GM18505 (cell line): Measurements from ENCODE around the gene SCIN.
"Not testable (repeated sequence)": the region's sequence is repeated elsewhere in the genome, so short reads cannot be mapped to it uniquely, and the experiment has no call there.

Source experiments
- ATAC-seq: cut with Tn5 transposase; IDR thresholded peaks from one replicate; pipeline ENCODE4 v1.9.1; 2021; ENCODE audit not compliant: unreplicated experiment
- POLR2A ChIP-seq: IDR thresholded peaks from 4 replicates; pipeline ENCODE4 v1.6.1; 2011; ENCODE audit warnings: borderline replicate concordance; ENCODE audit not compliant: insufficient read depth, insufficient read length; ENCODE audit errors: extremely low read depth

The SCIN gene

DNA sequence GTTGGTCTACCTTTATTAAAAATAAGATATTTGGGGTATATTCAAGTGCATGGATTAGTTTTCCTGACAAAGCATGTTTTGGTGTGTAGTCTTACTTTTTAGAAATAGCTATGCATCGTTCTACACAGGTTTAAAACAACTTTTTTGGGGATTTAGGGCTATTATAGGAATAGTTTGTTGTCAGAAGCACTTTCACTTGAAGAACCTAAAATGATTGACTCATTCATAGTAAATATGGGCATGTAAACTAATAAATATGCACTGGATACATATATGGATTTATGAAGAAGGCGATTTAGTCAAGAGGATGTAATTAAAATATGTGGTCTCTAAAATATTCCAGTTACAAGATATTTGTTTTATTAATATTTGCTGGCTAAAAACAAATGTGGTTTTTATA, 118.9 kb downstream of the SCIN start:
- TF ChIP-seq POLR2A: no peak
- no peak for ATAC-seq

DNA sequence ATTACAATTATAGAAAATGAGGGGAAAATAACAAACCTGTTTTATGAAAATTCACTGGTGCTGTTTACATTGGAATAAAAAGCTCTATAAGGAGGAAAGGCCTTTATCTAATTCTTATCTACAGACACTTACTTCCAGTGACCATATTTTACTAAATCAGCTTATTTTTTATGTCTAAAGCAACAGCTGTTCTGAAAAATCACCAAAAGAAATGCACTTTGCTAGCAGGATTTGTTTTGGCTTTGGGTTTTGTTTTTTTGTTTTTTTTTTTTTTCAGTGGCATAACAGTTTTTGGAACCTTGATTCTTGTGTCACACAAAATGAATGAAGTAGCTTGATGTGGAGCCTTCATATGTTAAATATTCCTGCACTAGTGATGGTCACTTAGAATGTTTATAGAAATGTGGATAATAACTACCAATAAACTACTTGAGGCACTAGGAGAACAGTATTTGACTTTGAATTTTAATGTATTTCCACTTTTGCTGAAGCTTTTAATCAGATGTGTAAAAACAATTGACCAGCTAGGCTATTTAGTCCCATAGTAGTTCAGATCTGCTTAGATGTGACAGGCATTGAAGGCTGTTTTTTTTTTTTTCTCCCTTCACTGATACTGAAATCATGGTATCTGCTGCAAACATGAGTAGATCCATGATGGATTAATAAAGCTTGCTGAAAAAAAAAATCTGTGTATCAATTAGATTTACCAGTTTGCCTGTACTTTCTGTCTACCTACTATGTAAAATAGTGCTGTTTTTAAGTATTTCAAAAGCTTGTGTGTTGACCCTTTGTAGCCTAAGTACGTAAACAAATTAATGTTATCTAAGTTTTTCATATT, 119.7 kb downstream of the SCIN start:
- no peak for TF ChIP-seq POLR2A

DNA sequence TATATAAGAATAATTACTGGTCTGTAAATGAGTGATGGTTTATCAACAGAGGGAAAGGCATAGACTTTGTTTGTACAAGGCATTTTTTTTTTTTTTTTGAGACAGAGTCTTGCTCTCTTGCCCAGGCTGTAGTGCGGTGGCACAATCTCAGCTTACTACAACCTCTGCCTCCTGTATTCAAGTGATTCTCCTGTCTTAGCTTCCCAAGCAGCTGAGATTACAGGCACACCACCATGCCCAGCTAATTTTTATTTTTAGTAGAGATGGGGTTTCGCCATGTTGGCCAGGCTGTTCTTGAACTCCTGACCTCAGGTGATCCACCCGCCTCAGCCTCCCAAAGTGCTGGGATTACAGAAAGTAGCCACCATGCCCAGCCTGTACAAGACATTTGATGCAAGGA, 120.9 kb downstream of the SCIN start:
- not testable (repeated sequence) for ATAC-seq

More for the DNA sequence above, 119.7 kb downstream of the SCIN start:
- ATAC-seq: no peak

DNA sequence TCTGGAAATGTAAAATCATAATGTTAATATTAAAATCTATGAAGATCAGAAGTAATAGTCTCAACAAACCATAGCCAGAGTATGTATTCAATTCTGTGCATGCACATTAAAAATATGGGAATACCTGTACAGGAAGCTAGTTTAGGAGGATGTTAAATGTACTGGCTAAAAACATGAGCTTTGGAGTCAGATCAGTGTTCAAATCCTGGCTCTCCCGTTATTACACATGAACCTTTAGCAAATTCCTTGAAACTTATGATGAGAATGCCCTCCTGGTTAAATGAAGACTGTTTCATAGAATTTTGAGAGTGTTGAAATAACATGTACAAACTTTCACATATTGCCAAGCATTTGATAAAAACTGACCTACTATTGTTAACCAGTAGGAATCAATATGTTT, 121.5 kb downstream of the SCIN start:
- ATAC-seq: no peak
- TF ChIP-seq POLR2A: no peak

- no peak for TF ChIP-seq POLR2A
- no peak for ATAC-seq
These were observed 122.1 kb downstream of the SCIN start for GRCh38 chr7:12692479-12693259.

DNA sequence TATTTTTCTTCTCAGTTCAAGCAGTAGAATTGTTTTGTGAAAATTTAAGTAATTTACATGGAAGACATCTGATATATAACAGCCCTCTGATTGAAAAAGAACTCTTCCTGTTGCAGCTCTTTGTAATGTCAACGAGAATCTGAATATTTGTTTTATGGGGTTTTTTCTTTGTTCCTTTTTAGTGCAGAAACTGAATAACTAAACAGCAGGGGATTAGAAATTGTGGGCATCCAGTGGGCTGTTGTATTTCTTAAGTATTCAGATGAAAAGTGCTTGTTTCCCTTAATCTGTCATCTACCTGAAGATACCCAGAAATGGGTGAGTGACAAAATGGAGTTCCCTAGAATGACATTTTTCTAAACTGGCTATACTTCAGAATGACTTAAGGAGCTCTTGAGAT, 124.3 kb downstream of the SCIN start:
- no peak for TF ChIP-seq POLR2A
- ATAC-seq: no peak

GRCh38 chr7:12695965-12696364, 125.4 kb downstream of the SCIN start:
- ATAC-seq: no peak

DNA sequence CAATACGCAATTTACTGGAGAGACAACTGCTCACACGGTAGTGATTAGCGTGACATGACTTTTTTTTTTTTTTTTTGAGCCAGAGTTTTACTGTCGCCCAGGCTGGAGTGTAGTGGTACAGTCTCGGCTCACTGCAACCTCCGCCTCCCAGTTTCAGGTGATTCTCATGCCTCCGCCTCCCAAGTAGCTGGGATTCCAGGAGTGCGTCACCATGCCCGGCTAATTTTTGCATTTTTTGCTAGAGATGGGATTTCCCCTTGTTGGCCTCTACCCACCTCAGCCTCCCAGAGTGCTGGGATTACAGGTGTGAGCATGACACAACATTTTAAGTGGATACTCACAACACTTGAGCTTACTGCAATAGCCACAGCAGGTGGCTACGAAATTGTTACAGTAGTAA, 128.8 kb downstream of the SCIN start:
- no peak for TF ChIP-seq POLR2A
- ATAC-seq: no peak

More at GRCh38 chr7:12695965-12696364, 125.4 kb downstream of the SCIN start:
- TF ChIP-seq POLR2A: no peak

GRCh38 chr7:12701433-12701832, 130.9 kb downstream of the SCIN start:
- no peak for TF ChIP-seq POLR2A
- no peak for ATAC-seq

GRCh38 chr7:12703881-12704280, 133.4 kb downstream of the SCIN start:
- no peak for TF ChIP-seq POLR2A
- ATAC-seq: no peak

GRCh38 chr7:12705878-12706277, 135.4 kb downstream of the SCIN start:
- no peak for TF ChIP-seq POLR2A
- no peak for ATAC-seq

GRCh38 chr7:12706900-12707536, 136.5 kb downstream of the SCIN start:
- no peak for ATAC-seq
- TF ChIP-seq POLR2A: no peak

DNA sequence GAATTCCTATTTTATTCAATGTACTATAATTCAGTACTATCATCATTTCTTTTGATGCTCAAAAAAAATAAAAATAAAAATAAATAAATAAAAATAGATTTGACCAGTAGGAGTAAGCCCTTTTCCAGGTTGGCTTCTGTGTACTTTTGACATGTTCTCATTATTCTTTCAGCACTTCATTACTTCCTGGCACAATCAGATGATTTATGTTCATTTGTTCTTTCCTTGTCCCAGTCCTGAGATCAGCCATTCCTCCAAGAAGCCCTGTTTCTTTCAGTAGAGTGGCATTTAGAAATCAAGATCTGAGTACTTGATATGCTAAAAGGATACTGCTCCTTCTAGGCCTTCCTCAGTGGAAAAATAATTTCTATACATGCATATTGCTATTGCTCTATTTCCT, 137.8 kb downstream of the SCIN start:
- TF ChIP-seq POLR2A: no peak
- no peak for ATAC-seq
